ENCODE data around the gene P2RY12.

The P2RY12 gene

GRCh38 chr3:151300539-151300938 lies 84.0 kb downstream of the P2RY12 start:
- no peak for ATAC-seq
- no peak for TF ChIP-seq ESRRG (CRISPR knock-in tag; IDR thresholded peaks at IDR 0.05)
- TF ChIP-seq ZNF8 (CRISPR knock-in tag; IDR thresholded peaks at IDR 0.05) = no peak
- TF ChIP-seq BACH2 (CRISPR knock-in tag; IDR thresholded peaks at IDR 0.05; ENCODE audit: borderline replicate concordance) = no peak
- TF ChIP-seq, protein P1, sequence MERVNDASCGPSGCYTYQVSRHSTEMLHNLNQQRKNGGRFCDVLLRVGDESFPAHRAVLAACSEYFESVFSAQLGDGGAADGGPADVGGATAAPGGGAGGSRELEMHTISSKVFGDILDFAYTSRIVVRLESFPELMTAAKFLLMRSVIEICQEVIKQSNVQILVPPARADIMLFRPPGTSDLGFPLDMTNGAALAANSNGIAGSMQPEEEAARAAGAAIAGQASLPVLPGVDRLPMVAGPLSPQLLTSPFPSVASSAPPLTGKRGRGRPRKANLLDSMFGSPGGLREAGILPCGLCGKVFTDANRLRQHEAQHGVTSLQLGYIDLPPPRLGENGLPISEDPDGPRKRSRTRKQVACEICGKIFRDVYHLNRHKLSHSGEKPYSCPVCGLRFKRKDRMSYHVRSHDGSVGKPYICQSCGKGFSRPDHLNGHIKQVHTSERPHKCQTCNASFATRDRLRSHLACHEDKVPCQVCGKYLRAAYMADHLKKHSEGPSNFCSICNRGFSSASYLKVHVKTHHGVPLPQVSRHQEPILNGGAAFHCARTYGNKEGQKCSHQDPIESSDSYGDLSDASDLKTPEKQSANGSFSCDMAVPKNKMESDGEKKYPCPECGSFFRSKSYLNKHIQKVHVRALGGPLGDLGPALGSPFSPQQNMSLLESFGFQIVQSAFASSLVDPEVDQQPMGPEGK (CRISPR knock-in tag; IDR thresholded peaks at IDR 0.05; ENCODE audit: borderline replicate concordance) = no peak
- no peak for TF ChIP-seq TSHZ2 (CRISPR knock-in tag; IDR thresholded peaks at IDR 0.05)
- TF ChIP-seq TOX (CRISPR knock-in tag; IDR thresholded peaks at IDR 0.05; ENCODE audit: borderline replicate concordance) = no peak
- no peak for TF ChIP-seq ZNF70 (CRISPR knock-in tag; IDR thresholded peaks at IDR 0.05)
- no peak for TF ChIP-seq ISL1 (CRISPR knock-in tag; IDR thresholded peaks at IDR 0.05)
- TF ChIP-seq GLIS3 (CRISPR knock-in tag; IDR thresholded peaks at IDR 0.05) = no peak
- no peak for TF ChIP-seq RARB (CRISPR knock-in tag; IDR thresholded peaks at IDR 0.05)
- TF ChIP-seq ZFP30 (CRISPR knock-in tag; IDR thresholded peaks at IDR 0.05) = no peak
- TF ChIP-seq OSR1 (CRISPR knock-in tag; IDR thresholded peaks at IDR 0.05) = no peak
- TF ChIP-seq, protein P2, sequence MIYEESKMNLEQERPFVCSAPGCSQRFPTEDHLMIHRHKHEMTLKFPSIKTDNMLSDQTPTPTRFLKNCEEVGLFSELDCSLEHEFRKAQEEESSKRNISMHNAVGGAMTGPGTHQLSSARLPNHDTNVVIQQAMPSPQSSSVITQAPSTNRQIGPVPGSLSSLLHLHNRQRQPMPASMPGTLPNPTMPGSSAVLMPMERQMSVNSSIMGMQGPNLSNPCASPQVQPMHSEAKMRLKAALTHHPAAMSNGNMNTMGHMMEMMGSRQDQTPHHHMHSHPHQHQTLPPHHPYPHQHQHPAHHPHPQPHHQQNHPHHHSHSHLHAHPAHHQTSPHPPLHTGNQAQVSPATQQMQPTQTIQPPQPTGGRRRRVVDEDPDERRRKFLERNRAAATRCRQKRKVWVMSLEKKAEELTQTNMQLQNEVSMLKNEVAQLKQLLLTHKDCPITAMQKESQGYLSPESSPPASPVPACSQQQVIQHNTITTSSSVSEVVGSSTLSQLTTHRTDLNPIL (CRISPR knock-in tag; IDR thresholded peaks at IDR 0.05; ENCODE audit: low read depth) = no peak

- no peak for ATAC-seq
- TF ChIP-seq TSHZ2 (CRISPR knock-in tag; IDR thresholded peaks at IDR 0.05) (no peak), ISL1 (CRISPR knock-in tag; IDR thresholded peaks at IDR 0.05) (no peak), SNAI2 (CRISPR knock-in tag; IDR thresholded peaks at IDR 0.05) (no peak), ZFP30 (CRISPR knock-in tag; IDR thresholded peaks at IDR 0.05) (no peak), ESRRG (CRISPR knock-in tag; IDR thresholded peaks at IDR 0.05) (no peak), RARB (CRISPR knock-in tag; IDR thresholded peaks at IDR 0.05) (no peak), ZNF70 (CRISPR knock-in tag; IDR thresholded peaks at IDR 0.05) (no peak), OSR1 (CRISPR knock-in tag; IDR thresholded peaks at IDR 0.05) (no peak)
Measured at GRCh38 chr3:151299006-151299405, 85.5 kb downstream of the P2RY12 start.

DNA sequence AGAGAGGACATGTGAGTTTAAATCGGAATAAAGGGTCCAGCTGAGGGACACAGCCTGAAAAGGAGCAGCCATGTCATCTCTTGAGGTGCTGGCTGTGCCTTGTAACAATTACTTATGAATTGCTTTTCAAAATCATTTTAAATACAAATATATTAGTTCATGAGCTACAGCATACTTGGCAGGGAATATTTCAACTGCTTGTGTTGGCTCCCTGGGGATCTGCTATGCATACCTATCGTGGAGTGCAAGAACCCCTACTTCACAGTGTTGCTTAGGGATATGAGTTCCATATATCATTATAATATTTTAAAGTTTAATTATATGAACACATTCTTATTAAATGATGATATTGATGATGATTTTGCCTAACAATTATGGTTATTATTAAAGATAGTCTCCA lies 87.1 kb downstream of the P2RY12 start:
- TF ChIP-seq, protein P1 (CRISPR knock-in tag; IDR thresholded peaks at IDR 0.05; ENCODE audit: borderline replicate concordance) = no peak
- TF ChIP-seq ZNF565 (CRISPR knock-in tag; conservative IDR thresholded peaks at IDR 0.05; ENCODE audit: low read depth) = no peak
- TF ChIP-seq OSR1 (CRISPR knock-in tag; IDR thresholded peaks at IDR 0.05) = no peak
- no peak for TF ChIP-seq ZFP30 (CRISPR knock-in tag; IDR thresholded peaks at IDR 0.05)
- TF ChIP-seq ZC3H10 (CRISPR knock-in tag; IDR thresholded peaks at IDR 0.05) = no peak
- no peak for TF ChIP-seq ZNF70 (CRISPR knock-in tag; IDR thresholded peaks at IDR 0.05)
- no peak for TF ChIP-seq CSDC2 (CRISPR knock-in tag; IDR thresholded peaks at IDR 0.05)
- no peak for TF ChIP-seq CSRNP3 (CRISPR knock-in tag; IDR thresholded peaks at IDR 0.05)
- TF ChIP-seq RARB (CRISPR knock-in tag; IDR thresholded peaks at IDR 0.05) = no peak
- TF ChIP-seq TOX (CRISPR knock-in tag; IDR thresholded peaks at IDR 0.05; ENCODE audit: borderline replicate concordance) = no peak
- TF ChIP-seq PPARA (CRISPR knock-in tag; IDR thresholded peaks at IDR 0.05; ENCODE audit: borderline replicate concordance) = no peak

More for the DNA sequence above, 87.1 kb downstream of the P2RY12 start:
- ATAC-seq = no peak
